ENCODE results near the gene RIPK1. TPM values are rescaled to one million over a fixed set of nuclear protein-coding genes. Genes with fewer than 3 reads are reported as not detected.
A peak's percentile ranks its signal among the peaks of the same experiment; 100 is the strongest.

Gene RIPK1
- total and polyA plus RNA-seq, 9 of the 15 experiments (the other 6 are each of a cell fraction or from before 2014, with no cell fraction given), result 3.8 to 24.9 (median 17.7) TPM

- in situ Hi-C loops (cut with MboI) (loop anchor here (5.0 to 10.0 kb wide), 3 partner anchors 50 to 268 kb away; partner anchors contain the start of gene SERPINB1), intact Hi-C loops (cut with micrococcal nuclease) (loop anchor here (1.0 to 5.0 kb wide), 3 partner anchors 29 to 120 kb away; no protein-coding TSS in a partner anchor)
- Histone ChIP-seq H3K4me1 (replicated peaks in 1 of 2; ENCODE audit: control insufficient read depth in 2 of 2, insufficient read depth in 2 of 2, low read length in 2 of 2) (peaks cover 33 to 35% of the 10 kb centered on the region in 2 experiments), H3K9me3 (replicated peaks; ENCODE audit: control insufficient read depth, insufficient read depth, low read depth, low read length) (no peaks in the 10 kb centered on the region), H4K20me1 (replicated peaks; ENCODE audit: control insufficient read depth, insufficient read depth, low read length) (no peaks in the 10 kb centered on the region), H3K4me3 (peak overlapping the region; percentile 66), H3K9me1 (ENCODE audit: control insufficient read depth, insufficient read depth, low read length) (no peaks in the 10 kb centered on the region), H2AFZ (ENCODE audit: low read depth, low read length) (peak overlapping the region; percentile 94), H3K9ac (ENCODE audit: insufficient read depth in 1 of 2, low read depth in 2 of 2, low read length in 2 of 2) (peak overlapping the region; percentile 74 to 96), H3K27ac (ENCODE audit: extremely low read depth, low read depth, low read length) (peak overlapping the region; percentile 80), H3K4me2 (ENCODE audit: insufficient read depth, low read length) (peak overlapping the region; percentile 84), H3K36me3 (ENCODE audit: control insufficient read depth, insufficient read depth, low read length) (no peaks in the 10 kb centered on the region), H3K27me3 (ENCODE audit: control insufficient read depth in 2 of 2, insufficient read depth in 2 of 2, low read length in 2 of 2) (no peaks in the 10 kb centered on the region), H3K79me2 (ENCODE audit: control insufficient read depth, insufficient read depth, low read length) (peaks cover 8% of the 10 kb centered on the region; the same call in 2 of the 3 replicates)
- BruUV-seq (replicated peaks), result no TSS peak
- ChIA-PET POLR2A (interaction anchor here (0.6 to 2.8 kb wide), 14 partner anchors 11 to 261 kb away, joined by 3 to 24 read pairs (median 8); no protein-coding TSS in a partner anchor), CTCF (ENCODE audit: low intra/inter-chr PET ratio) (interaction anchor here (0.8 to 2.4 kb wide), 3 partner anchors 10 to 52 kb away, joined by 3 to 5 read pairs (median 3); no protein-coding TSS in a partner anchor)
- DNase-seq (ENCODE audit: extremely low read depth in 1 of 4, low spot score in 3 of 4), result peak in 3 of 4 experiments; percentile 41 to 53 (median 45)
- 25% methylated on average over 17 of the region's 17 CpGs for WGBS (ENCODE audit: insufficient coverage, low coverage, missing lambda C conversion rate)
- ATAC-seq, result peak; percentile 1; the same call in 2 of the 3 replicates
- FAIRE-seq, result no peak
- TF ChIP-seq ZNF318 (IDR thresholded peaks at IDR 0.05; ENCODE audit: borderline replicate concordance in 1 of 2, low read depth in 1 of 2) (no peak), ZBTB33 (CRISPR knock-in tag; IDR thresholded peaks at IDR 0.05) (peak; percentile 15; the same call in 1 of the 2 replicates), JUND (IDR thresholded peaks at IDR 0.05; ENCODE audit: borderline replicate concordance, low read depth, low read length) (peak; percentile 25; the same call in 1 of the 2 replicates), JUND (tag; IDR thresholded peaks at IDR 0.05; ENCODE audit: borderline replicate concordance, low read depth, low read length) (no peak), ZNF586 (CRISPR knock-in tag; conservative IDR thresholded peaks at IDR 0.05) (no peak), FOXP4 (CRISPR knock-in tag; IDR thresholded peaks at IDR 0.05; ENCODE audit: borderline replicate concordance) (0 out of 2 replicates have a peak, but pooled peaks have one; percentile 25)
These were observed 15.6 kb upstream of the RIPK1 start for GRCh38 chr6:3052481-3053230.
